ENCODE data around the gene MESP1.

Gene MESP1

GRCh38 chr15:89755701-89756100 lies 4.7 kb upstream of the MESP1 start:
- DNase-seq = no peak

DNA sequence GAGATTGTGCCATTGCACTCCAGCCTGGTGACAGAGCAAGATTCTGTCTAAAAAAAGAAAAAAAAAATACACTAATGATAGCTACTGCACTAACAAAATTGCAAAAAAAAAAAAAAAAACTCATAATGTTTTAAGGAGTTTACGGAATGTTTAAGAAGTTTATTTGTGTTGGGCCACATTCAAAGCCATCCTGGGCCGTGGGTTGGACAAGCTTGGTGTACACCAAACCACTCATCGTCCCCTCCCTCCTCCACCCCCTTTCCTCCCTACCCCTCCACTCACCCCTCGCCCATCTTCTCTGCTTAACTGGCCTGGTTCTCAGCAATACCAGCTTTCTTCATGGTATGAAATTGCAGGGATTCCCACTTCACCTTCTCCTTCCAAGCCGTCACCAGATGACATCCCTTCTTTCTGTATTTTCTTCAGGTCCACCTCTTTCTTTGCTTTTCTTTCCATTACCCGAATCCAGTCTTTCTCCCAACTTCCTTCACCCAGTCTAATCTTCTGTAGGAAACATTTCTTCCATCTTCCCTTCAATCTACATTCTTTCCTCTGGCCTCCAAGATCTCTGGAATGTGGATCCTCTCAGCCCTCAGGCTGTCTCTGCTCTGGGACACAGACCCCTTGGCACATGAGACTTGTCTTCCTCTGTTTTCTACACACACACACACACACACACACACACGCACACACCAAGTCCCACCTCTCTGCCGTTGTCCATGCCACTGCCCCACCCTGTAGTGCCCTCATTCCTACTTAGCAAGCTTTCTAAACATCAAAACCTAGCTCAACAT lies 3.5 kb upstream of the MESP1 start:
- no peak for DNase-seq

DNA sequence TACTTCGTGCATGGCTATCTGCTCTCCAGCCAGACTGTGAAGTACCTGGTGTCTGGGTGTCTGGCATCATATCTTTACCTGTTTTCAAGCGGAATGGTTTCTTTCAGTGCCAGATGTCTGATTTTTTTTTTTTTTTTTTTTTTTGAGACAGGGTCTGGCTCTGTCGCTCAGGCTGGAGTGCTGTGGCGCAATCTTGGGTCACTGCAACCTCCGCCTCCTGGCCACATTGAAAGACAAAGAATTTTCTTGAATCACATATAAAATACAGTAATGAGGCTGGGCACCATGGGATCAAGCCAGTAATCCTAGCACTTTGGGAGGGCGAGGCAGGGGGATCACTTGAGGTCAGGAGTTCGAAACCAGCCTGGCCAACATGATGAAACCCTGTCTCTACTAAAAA lies 2.8 kb upstream of the MESP1 start:
- DNase-seq = no peak

- DNase-seq = no peak
These were observed 699 bp upstream of the MESP1 start for GRCh38 chr15:89751748-89752147.

DNA sequence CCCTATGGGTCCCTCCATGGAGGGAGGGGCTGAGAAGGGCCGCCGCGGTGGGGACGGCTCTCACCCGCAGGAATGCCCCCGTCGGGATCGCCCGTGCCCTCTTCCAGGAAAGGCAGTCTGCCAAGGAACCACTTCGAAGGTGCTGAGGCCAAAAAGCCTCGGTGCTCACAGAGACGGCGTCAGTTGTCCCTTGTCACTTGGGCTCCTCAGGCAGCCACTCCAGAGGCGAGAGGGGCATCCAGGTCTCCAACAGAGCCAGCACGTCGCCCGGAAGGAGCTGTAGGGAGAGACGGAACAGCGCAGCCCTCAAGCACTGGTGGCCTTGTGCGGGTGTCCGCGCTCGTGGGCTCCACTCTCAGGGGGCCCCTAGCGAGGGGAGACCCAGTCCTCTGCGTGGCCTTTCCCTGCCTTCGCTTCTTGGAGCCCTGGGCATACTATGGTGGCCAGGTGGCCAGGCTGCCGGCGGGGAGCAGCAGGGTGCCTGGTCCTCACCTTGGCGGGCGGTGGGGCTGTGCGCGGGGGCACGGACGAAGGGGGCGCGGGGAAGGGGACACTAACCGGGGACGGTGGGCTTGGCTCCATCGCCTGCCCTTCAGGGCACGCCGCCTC lies 994 bp downstream of the MESP1 start:
- no peak for DNase-seq

DNA sequence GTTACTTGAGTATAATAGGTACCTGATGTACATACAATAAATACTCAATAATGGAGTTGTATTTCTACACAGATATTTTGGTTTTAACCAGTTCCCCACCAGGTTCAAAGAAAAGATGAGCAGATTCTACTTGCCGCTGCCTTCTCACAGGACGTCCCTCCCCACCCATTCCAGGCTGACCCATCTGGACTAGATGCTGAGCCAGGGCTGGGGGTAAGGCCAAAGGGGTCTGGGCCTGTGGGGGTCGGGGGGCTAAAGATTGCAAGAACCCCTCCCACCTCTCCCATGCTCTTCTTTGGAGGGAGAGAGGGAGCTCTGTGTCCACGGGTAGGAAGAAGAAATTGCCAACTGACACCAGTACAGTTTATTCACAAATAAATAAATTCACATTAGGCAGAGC lies 1.5 kb downstream of the MESP1 start:
- DNase-seq = no peak

- DNase-seq = no peak
These were observed 2.0 kb downstream of the MESP1 start for GRCh38 chr15:89749054-89749453.

- no peak for DNase-seq
These were observed 3.1 kb downstream of the MESP1 start for GRCh38 chr15:89747708-89748682.

DNA sequence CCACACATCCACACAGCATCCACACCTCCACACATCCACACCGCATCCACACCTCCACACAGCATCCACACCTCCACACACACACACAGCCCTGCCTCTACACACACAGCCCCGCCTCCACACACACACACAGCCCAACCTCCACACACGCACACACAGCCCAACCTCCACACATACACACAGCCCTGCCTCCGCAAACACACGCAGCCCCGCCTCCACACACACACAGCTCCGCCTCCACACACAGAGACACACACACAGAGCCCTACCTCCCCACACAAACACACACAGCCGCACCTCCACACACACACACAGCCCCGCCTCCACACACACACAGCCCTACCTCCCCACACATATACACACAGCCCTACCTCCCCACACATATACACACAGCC lies 4.7 kb downstream of the MESP1 start:
- DNase-seq = no peak

DNA sequence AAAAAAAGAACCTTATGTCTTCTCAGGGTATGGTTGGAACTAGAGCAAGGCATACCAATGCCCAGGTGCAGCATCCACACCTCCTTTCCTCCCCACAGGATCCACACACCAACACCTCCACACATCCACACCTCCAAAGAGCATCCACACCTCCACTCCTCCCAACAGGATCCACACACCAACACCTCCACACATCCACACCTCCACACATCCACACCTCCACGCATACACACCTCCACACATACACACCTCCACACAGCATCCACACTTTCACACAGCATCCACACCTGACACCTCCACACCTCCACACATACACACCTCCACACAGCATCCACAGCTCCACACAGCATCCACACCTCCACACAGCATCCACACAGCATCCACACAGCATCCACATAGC lies 5.3 kb downstream of the MESP1 start:
- DNase-seq = no peak

DNA sequence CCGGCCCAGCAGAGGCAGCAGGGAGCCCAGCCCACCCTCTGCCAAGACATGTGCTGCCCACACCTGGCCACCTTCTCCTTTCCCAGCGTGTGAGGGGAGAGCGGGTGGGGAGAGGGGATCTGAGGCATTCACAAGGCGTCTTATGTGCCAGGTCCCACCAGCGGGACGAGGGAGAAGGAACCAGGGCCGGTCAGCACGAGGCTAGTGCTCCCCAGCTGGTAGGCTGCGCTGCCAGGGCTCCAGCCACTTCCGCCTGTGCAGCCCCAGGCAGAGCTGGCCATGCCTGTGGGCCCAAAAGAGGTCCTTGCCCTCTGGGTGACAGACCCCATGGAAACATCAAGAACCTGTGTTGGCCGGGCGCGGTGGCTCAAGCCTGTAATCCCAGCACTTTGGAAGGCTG lies 5.9 kb downstream of the MESP1 start:
- no peak for DNase-seq

- no peak for DNase-seq
These were observed 7.5 kb downstream of the MESP1 start for GRCh38 chr15:89743594-89743993.

- no peak for DNase-seq
These were observed 8.0 kb downstream of the MESP1 start for GRCh38 chr15:89743011-89743410.

DNA sequence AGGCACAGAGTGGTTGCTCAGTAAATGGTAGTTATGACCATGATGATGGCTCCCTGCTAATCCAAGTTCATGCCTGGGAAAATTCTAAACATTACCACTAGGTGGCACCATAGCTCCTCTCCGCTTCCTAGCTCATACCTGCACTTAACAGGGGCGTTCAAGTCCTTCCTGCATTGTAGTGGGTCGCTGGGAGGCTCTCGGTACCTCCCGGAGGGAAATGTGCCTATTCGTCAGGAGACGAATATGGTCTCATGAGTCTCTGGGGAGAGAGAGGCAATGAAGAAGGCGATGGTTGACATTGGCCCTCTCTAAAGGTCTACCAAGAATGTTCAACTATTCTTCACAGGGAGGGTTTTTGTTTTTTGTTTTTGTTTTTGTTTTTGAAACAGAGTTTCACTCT lies 10.9 kb downstream of the MESP1 start:
- DNase-seq = peak; percentile 74

DNA sequence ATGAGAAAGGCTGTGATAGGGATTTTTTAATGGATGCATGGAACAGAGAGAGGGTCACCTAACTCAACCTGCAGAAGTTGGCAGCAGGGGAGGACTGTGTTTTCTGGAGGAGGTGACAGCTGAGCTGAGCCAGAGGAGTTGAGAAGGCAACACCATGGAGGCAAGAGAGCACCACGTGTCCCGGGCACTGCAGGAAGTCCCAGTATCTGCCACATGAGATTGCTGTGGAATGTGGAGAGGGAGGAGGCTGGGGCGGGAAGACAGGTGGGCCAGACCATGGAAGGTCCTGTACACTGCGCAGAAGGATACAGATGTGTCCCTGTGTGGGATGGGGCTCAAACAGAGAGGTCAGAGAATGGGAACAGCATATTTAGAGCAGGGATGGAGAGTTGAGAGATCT lies 15.3 kb downstream of the MESP1 start:
- DNase-seq = no peak

DNA sequence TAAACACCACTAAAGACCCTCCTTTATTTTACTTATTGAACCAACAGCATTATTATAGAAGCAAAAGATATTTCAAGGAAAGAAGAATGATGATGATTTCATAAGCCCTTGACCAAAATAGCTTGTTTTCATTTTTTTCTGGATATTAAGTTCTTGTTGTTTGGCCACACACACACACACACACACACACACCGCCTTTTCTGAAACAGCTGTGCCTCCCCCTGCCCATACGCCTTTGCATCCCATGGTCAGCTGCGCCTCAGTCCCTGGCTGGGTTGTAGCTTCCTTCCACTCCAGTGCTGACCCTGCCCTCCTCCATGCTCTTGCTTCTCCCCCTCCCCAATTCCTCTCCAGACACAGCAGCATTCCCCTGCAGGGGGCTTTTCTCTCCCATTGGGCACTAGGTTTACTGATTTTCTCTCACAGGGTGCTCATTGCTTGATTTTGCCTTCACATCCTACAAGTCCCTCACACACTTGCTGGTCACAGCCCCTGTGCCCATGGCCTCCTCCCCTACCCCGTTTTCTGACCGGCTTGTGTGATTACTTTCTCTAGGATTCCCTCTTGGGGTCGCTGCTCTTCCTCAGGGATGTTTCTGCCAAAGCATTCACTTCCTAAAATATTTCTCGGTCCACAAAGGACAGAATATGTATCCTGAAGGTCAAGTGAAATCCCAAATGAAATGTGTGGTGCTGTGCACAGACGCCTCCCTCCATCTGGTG lies 18.4 kb downstream of the MESP1 start:
- DNase-seq = no peak

GRCh38 chr15:89731275-89731674 lies 19.8 kb downstream of the MESP1 start:
- no peak for DNase-seq

GRCh38 chr15:89728254-89728653 lies 22.8 kb downstream of the MESP1 start:
- DNase-seq = peak; percentile 1

DNA sequence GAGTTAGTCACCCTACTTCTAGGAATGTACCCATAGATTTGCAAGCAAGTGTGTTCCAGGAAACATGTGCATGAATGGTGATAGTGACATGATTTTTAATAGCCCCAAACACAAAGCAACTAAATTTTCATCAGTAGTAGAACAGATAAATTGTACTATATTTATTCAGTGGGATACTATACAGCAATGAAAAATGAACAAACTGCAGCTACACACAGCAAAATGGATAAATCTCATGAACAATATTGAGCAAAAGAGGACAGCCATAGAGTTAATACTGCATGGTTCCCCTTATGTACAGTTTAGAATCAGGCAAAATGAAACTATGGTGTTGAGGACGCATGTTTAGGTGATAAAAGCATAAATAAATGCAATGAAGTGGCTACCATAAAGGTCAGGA lies 26.0 kb downstream of the MESP1 start:
- no peak for DNase-seq

DNA sequence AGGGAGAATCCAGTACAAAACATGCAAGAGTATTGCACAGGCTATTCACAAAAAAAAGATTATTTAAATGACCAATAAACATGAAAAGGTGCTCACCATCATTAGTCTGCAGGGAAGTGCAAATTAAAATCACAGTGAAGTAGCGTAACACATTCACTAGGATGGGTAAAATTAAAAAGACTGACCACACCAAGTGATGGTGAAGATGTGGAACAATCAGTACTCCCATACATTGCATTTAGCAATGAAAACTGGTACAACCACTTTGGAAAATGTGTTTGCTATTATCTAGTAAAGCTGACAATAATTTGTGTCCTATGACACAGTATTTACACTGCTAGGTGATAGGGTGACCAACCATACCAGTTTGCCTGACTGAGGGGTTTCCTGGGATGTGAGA lies 26.4 kb downstream of the MESP1 start:
- no peak for DNase-seq

DNA sequence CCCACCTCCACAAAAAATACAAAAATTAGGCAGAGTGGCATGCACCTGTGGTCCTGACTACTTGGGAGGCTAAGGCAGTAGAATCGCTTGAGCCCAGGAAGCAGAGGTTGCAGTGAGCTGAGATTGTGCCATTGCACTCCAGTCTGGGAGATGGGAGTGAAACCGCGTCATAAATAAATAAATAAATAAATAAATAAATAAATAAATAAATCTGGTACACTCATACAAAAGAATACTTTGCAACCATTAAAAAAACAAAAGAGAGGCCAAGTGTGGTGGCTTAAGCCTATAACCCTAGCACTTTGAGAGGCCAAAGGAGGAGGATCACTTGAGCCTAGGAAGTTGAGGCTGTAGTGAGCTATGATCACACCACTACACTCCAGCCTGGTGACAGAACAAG lies 28.0 kb downstream of the MESP1 start:
- no peak for DNase-seq

- DNase-seq = no peak
These were observed 36.3 kb downstream of the MESP1 start for GRCh38 chr15:89714775-89715174.

- DNase-seq = no peak
These were observed 43.5 kb downstream of the MESP1 start for GRCh38 chr15:89707577-89707976.

Measured in NCI-H2227 treated with DMSO at 0.1 percent for 48 hours (cell line).